ENCODE data around the gene ZNF792.
"Not testable (repeated sequence)": the region's sequence is repeated elsewhere in the genome, so short reads cannot be mapped to it uniquely, and the experiment has no call there.

ZNF792 gene

DNA sequence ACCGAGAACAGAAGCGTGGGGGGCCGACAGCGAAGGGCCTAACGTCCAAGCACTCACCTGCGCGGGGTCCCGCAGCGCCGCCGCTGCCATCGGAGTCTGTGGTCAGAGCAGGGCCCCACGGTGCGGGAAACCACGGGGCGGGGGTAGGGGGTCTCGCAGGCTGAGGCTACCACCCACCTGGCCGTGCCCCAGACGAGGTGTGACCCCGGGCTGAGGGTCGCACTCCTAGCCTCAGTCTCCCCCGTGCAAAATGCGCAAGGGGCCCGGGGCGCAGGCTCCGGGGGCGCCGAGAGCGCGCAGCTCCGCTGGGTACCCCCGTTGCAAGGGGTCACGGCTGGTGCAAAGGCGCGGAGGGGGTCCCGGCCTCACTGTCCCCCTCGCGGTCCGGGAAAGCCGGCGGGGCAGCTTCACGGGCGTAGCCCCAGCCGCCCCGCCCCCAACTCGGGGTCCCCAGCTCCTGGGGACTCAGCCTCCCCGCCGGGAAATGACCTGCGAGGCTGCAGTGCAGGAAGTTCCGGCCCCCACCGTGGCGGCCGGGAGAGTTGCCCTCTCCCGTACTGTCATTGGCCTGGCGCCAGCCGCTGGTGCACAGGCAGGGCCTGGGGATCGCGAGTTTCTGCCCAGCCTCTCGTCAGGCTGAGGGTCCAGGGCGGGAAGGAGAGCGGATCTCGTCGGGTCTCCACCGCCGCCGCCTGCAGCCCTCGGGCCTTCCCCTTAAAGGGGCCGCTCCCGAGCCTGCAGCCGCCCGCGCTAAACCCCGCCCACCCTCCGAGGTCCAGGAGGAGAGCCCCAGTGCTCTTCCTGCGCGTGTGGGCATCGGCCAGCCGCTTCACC is at the start of gene ZNF792:
TSS of gene ZNF792 (minus strand) at position 657 of the 834 bp plus-strand sequence. CDS start at position 90, 567 bp downstream.
- Mint-ChIP-seq H3K9me3 (peaks cover 68% of the 10 kb centered on the region), H3K36me3 (ENCODE audit: low read depth) (peaks cover 49% of the 10 kb centered on the region), H3K27me3 (ENCODE audit: low read depth) (peaks cover 4% of the 10 kb centered on the region), H3K27ac (peak within 1 kb of the TSS; percentile 84), H3K4me3 (peak within 1 kb of the TSS; percentile 94), H3K4me1 (ENCODE audit: low read depth) (peaks cover 25% of the 10 kb centered on the region)

DNA sequence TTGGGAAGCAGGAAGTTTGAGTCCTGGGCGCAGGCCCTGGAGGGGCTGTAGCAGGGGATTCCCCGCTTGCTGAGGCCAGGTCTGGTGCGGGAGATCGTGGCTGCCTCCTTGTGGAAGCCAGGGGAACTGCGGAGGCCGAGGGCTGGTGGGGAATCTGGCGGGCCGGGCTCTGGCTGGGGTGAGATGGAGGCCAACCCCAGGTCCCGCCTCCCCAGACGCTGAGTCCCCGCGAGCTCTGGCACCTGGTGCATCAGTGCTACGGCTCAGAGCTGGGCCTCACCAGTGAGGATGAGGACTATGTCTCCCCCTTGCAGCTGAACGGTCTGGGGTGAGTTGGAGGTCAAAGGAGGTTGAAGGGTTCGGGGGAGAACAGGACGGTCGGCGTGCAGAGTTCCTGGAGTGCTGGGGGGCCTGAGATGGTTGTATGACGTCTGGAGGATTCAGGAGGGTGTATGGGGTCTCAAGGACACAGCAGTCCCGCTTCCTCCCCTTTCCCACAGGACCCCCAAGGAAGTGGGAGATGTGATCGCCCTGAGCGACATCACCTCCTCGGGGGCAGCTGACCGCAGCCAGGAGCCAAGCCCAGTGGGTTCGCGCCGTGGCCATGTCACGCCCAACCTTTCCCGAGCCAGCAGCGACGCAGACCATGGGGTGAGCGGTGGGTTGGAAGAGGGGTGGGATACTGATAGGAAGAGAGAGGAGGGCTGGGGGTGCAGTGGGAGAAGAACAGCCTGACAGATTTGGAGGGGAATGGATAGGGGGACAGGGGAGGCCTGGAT is 49.2 kb upstream of the ZNF792 start:
- Mint-ChIP-seq H3K27me3 (ENCODE audit: low read depth) (no peaks in the 10 kb centered on the region), H3K36me3 (ENCODE audit: low read depth) (peaks cover 39% of the 10 kb centered on the region), H3K9me3 (no peaks in the 10 kb centered on the region), H3K4me3 (peak overlapping the region; percentile 54), H3K4me1 (ENCODE audit: low read depth) (peaks cover 38% of the 10 kb centered on the region), H3K27ac (peak overlapping the region; percentile 76)

DNA sequence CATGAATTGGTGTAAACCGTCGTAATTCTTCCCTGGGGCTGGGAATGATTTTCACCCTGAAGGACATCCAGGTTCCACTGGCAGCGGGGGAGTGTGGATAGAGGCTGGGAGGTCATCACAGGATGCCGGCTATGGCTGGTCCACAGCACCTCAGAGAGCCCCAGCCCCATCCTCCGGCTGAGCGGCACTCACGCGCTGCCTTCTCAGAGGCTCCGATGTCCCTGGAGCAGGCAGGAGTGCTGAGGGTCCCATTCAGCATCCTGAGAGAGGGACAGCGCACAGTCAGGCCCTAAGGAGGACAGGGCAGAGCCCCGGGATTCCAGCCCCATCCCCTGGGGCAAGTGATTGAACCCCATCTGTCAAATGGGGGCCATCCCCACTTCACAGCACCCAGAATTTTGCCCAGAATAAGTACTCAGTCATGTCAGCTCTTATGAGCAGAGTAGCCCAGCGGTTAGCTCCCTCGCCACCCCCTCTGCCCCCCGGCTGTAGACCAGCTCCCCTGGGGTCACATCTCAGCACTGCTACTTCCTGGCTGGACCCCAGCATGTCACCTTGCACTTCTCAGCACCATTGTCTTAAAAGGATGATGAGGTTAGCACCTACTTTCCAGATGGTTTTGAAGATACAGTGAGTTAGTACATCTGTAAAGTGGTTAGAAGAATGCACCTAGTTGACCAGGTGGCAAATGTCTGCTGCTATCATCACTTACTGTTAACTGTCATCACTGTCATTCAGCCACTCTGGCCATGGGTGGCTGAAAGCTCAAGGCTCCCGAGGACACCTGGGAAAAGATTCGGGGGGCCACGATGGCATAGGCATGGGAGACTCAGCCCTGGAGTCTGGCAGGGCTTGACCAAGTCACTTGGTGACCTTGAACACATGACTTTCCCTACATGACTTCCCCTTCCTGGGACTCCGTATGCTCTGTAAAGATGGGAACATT is 48.0 kb upstream of the ZNF792 start:
- Mint-ChIP-seq H3K27me3 (ENCODE audit: low read depth) (no peaks in the 10 kb centered on the region), H3K9me3 (no peaks in the 10 kb centered on the region), H3K27ac (peak overlapping the region; percentile 59), H3K4me1 (ENCODE audit: low read depth) (peaks cover 38% of the 10 kb centered on the region), H3K36me3 (ENCODE audit: low read depth) (peaks cover 31% of the 10 kb centered on the region), H3K4me3 (no peak overlapping the region)

DNA sequence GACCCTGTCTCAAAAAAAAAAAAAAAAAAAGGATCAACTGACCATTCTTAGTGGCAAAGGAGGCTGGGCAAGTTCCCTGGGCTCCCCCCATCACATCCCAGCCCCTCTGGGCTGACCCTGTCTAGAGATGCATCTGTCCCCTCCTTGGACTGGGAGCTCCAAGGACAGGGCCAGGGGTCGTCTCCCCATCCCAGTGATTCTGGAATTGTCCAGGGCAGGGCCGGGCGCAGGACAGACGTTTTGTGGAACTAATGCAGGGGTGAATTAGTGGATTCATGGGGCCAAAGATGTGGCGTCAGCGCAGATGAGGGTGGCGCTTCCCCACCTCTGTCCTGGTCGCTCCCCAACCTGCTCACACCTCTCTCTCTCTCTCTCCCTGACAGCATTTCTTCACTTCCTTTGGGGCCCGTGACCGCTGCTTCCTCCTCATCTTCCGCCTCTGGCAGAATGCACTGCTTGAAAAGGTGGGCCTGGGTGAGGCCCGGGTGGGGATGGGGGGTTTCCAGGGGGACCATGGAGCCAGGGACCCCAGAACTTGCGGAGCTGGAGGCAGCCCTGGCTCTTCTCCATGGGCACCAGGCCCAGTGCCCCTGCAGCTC is 47.2 kb upstream of the ZNF792 start:
- Mint-ChIP-seq H3K4me3 (peak overlapping the region; percentile 7), H3K27me3 (ENCODE audit: low read depth) (no peaks in the 10 kb centered on the region), H3K9me3 (no peaks in the 10 kb centered on the region), H3K27ac (no peak overlapping the region), H3K36me3 (ENCODE audit: low read depth) (peaks cover 37% of the 10 kb centered on the region), H3K4me1 (ENCODE audit: low read depth) (peaks cover 44% of the 10 kb centered on the region)

DNA sequence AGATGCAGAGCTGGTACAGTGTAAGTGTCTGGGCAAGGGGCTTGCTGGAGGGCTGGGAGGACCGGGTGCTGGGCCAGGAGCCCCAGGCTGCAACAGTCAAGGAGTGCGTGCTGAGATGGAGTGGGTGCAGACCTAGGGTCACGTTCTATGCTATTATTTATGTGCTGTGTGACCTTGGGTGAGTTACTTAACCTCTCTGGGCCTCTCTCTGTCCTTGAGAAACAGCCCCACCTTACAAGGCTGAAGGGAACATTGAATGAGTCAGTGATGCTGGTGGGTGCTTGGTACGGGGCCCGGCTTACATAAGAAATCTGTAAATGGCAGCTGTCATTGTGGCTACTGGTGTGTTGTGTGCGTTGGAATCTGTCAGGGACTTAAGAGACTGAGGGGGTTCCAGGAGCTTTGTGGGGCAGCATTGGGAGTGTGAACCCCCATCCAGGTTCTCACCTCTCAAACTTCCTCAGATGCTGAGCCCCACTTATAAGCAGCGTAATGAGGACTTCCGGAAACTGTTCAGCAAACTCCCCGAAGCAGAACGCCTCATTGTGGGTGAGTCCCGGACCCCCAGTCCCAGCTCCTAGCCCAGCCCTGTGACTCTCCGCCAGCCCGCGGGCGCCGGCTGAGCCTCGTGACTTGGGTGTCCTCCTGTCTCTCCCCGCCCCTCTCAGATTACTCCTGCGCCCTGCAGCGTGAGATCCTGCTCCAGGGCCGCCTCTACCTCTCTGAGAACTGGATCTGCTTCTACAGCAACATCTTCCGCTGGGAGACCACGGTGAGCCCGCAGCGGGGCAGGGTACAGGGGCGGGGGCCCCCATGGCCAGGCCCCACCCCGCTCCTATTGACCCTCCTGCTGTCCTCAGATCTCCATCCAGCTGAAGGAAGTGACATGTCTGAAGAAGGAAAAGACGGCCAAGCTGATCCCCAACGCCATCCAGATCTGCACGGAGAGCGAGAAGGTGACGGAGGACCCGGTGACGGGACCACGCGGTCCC is 45.7 kb upstream of the ZNF792 start:
- Mint-ChIP-seq H3K4me1 (ENCODE audit: low read depth) (peaks cover 41% of the 10 kb centered on the region), H3K9me3 (no peaks in the 10 kb centered on the region), H3K27me3 (ENCODE audit: low read depth) (no peaks in the 10 kb centered on the region), H3K36me3 (ENCODE audit: low read depth) (peaks cover 34% of the 10 kb centered on the region), H3K27ac (no peak overlapping the region), H3K4me3 (no peak overlapping the region)

GRCh38 chr19:35008891-35009341 is 44.9 kb upstream of the ZNF792 start:
- Mint-ChIP-seq H3K36me3 (ENCODE audit: low read depth) (peaks cover 30% of the 10 kb centered on the region), H3K9me3 (no peaks in the 10 kb centered on the region), H3K4me1 (ENCODE audit: low read depth) (peaks cover 39% of the 10 kb centered on the region)

DNA sequence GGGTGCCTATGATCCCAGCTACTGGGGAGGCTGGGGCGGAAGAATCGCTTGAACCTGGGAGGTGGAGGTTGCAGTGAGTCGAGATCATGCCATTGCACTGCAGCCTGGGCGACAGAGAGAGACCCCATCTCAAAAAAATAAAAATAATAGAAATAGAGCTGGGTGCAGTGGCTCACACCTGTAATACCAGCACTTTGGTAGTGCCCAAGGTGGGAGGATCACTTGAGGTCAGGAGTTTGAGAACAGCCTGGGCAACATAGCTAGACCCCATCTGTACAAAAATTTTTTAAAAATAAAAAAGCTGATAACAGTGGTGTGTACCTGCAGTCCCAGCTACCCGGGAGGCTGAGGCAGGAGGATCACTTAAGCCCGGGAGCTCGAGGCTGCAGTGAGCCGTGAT is 43.4 kb upstream of the ZNF792 start:
- H3K4me1 Mint-ChIP-seq (ENCODE audit: low read depth): peaks cover 37% of the 10 kb centered on the region

More at GRCh38 chr19:35008891-35009341, 44.9 kb upstream of the ZNF792 start:
- Mint-ChIP-seq H3K27me3 (ENCODE audit: low read depth) (no peaks in the 10 kb centered on the region), H3K4me3 (no peak overlapping the region), H3K27ac (no peak overlapping the region)

GRCh38 chr19:35006999-35007365 is 43.0 kb upstream of the ZNF792 start:
- peaks cover 25% of the 10 kb centered on the region for H3K36me3 Mint-ChIP-seq (ENCODE audit: low read depth)
- H3K27me3 Mint-ChIP-seq (ENCODE audit: low read depth): no peaks in the 10 kb centered on the region
- no peaks in the 10 kb centered on the region for H3K9me3 Mint-ChIP-seq
- no peak overlapping the region for H3K4me3 Mint-ChIP-seq
- H3K27ac Mint-ChIP-seq: no peak overlapping the region
- peaks cover 37% of the 10 kb centered on the region for H3K4me1 Mint-ChIP-seq (ENCODE audit: low read depth)

More for the DNA sequence above, 43.4 kb upstream of the ZNF792 start:
- H3K27ac Mint-ChIP-seq; H3K9me3 Mint-ChIP-seq; H3K27me3 Mint-ChIP-seq (ENCODE audit: low read depth); H3K4me3 Mint-ChIP-seq: not testable (repeated sequence)
- H3K36me3 Mint-ChIP-seq (ENCODE audit: low read depth): peaks cover 27% of the 10 kb centered on the region

DNA sequence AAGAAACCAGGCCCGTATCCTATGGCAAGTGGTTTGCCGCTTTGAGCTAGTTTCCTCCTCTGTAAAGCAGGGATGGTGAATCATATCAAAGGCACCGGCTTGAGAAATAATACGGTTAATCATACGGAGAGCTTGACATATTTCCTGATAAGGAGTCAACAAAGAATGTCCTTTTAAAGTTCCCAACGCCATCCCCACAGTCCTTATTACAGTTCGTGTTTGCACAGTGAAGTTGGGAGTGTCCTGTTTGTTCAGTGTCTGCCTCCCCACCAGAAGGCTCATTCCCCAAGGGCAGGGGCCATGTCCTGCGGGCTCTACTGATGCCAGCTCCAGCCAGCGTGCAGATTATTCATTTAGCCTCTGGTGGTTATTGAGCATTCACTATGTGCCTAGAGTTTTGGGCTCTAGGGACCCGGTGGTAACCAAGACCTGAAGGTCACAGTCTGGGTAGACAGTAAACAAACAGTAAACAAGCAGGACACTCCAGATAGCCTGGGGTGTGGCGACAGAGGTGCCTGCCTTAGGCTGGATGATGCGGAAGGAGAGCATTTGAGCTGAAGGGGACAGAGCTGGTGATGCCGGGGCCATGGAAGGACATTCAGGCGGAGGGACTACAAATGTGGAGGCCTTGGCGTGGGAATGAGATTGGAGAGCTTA is 42.4 kb upstream of the ZNF792 start:
- Mint-ChIP-seq H3K27me3 (ENCODE audit: low read depth) (no peaks in the 10 kb centered on the region), H3K36me3 (ENCODE audit: low read depth) (peaks cover 25% of the 10 kb centered on the region), H3K9me3 (no peaks in the 10 kb centered on the region), H3K4me3 (no peak overlapping the region), H3K27ac (peak overlapping the region; percentile 19), H3K4me1 (ENCODE audit: low read depth) (peaks cover 38% of the 10 kb centered on the region)

GRCh38 chr19:35006007-35006341 is 41.9 kb upstream of the ZNF792 start:
- peaks cover 24% of the 10 kb centered on the region for H3K36me3 Mint-ChIP-seq (ENCODE audit: low read depth)
- peaks cover 41% of the 10 kb centered on the region for H3K4me1 Mint-ChIP-seq (ENCODE audit: low read depth)
- H3K27me3 Mint-ChIP-seq (ENCODE audit: low read depth); H3K27ac Mint-ChIP-seq; H3K9me3 Mint-ChIP-seq; H3K4me3 Mint-ChIP-seq: not testable (repeated sequence)

DNA sequence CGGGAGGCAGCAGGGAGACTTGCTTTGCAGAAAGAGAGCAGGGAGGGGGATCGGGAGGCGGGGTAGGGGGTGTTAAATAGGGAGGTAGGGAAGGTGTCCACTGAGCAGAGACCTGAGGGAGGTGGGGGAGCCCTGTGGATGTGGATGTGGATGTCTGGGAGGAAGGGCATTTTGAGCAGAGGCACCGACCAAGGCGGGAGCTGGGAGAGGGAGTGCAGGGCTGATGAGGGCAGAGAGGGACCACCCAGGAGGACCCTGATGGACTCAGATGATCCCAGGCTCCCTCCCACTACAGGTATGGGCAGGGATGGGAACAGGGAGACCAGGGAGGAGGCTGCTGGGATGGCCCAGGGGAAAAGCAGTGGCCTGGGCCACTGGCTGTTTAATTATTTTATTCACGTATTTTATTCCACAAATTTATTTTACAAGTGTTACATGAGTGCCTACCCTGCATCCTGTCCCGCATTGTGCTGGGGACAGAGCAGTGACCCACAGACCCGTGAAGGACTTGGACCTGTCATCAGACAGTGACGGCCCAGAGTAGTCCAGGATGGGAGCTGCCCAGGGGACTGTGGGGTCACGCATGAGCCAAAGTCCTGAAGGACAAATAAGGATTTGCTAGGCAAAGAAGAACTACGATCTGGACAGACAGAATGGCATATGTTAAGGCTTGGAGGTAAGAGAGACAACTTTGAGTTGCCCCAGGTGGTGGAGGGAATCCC is 41.4 kb upstream of the ZNF792 start:
- Mint-ChIP-seq H3K4me3 (no peak overlapping the region), H3K27me3 (ENCODE audit: low read depth) (no peaks in the 10 kb centered on the region), H3K27ac (no peak overlapping the region), H3K36me3 (ENCODE audit: low read depth) (peaks cover 21% of the 10 kb centered on the region), H3K4me1 (ENCODE audit: low read depth) (peaks cover 38% of the 10 kb centered on the region), H3K9me3 (no peaks in the 10 kb centered on the region)

- no peak overlapping the region for H3K4me3 Mint-ChIP-seq
- no peaks in the 10 kb centered on the region for H3K9me3 Mint-ChIP-seq
- H3K27me3 Mint-ChIP-seq (ENCODE audit: low read depth): no peaks in the 10 kb centered on the region
- peaks cover 36% of the 10 kb centered on the region for H3K4me1 Mint-ChIP-seq (ENCODE audit: low read depth)
- peaks cover 19% of the 10 kb centered on the region for H3K36me3 Mint-ChIP-seq (ENCODE audit: low read depth)
- no peak overlapping the region for H3K27ac Mint-ChIP-seq
Measured at GRCh38 chr19:35004517-35005255, 40.7 kb upstream of the ZNF792 start.
